TTC549 (cell line): ENCODE data around the gene LRRN3.
"Not testable (repeated sequence)": the region's sequence is repeated elsewhere in the genome, so short reads cannot be mapped to it uniquely, and the experiment has no call there.

Experiments used
- FAIRE-seq: peaks from 2 replicates; lab custom pipeline; 2012; peaks lifted over from hg19 to GRCh38; lab: Jason Lieb, UNC

Gene LRRN3

GRCh38 chr7:111090846-111091245 is at the start of gene LRRN3:
LRRN3 (plus strand) TSS chr7:111091127; CDS start chr7:111122773, 31,646 bp downstream.
- no peak for FAIRE-seq

GRCh38 chr7:111041577-111041976 is 49.4 kb upstream of the LRRN3 start:
- no peak for FAIRE-seq

GRCh38 chr7:111042842-111043241 is 48.1 kb upstream of the LRRN3 start:
- FAIRE-seq = no peak

- no peak for FAIRE-seq
These were observed 47.4 kb upstream of the LRRN3 start for GRCh38 chr7:111043561-111043960.

- no peak for FAIRE-seq
These were observed 45.5 kb upstream of the LRRN3 start for GRCh38 chr7:111045449-111045848.

- no peak for FAIRE-seq
These were observed 43.3 kb upstream of the LRRN3 start for GRCh38 chr7:111047595-111047994.

- FAIRE-seq = no peak
These were observed 40.8 kb upstream of the LRRN3 start for GRCh38 chr7:111049971-111050680.

GRCh38 chr7:111050875-111051416 is 40.0 kb upstream of the LRRN3 start:
- no peak for FAIRE-seq

- no peak for FAIRE-seq
These were observed 39.1 kb upstream of the LRRN3 start for GRCh38 chr7:111051832-111052231.

GRCh38 chr7:111053035-111053434 is 37.9 kb upstream of the LRRN3 start:
- no peak for FAIRE-seq

GRCh38 chr7:111056371-111056770 is 34.6 kb upstream of the LRRN3 start:
- no peak for FAIRE-seq

GRCh38 chr7:111057066-111057465 is 33.9 kb upstream of the LRRN3 start:
- FAIRE-seq = no peak

GRCh38 chr7:111059833-111060232 is 31.1 kb upstream of the LRRN3 start:
- FAIRE-seq = no peak

GRCh38 chr7:111063166-111063565 is 27.8 kb upstream of the LRRN3 start:
- FAIRE-seq = no peak

- no peak for FAIRE-seq
These were observed 23.7 kb upstream of the LRRN3 start for GRCh38 chr7:111067251-111067650.

- FAIRE-seq = no peak
These were observed 23.2 kb upstream of the LRRN3 start for GRCh38 chr7:111067682-111068081.

GRCh38 chr7:111068618-111069017 is 22.3 kb upstream of the LRRN3 start:
- no peak for FAIRE-seq

- no peak for FAIRE-seq
These were observed 19.4 kb upstream of the LRRN3 start for GRCh38 chr7:111071556-111071955.

GRCh38 chr7:111072658-111073057 is 18.3 kb upstream of the LRRN3 start:
- FAIRE-seq = not testable (repeated sequence)

GRCh38 chr7:111074071-111074747 is 16.7 kb upstream of the LRRN3 start:
- FAIRE-seq = no peak

- FAIRE-seq = no peak
These were observed 16.2 kb upstream of the LRRN3 start for GRCh38 chr7:111074748-111075146.

GRCh38 chr7:111075498-111075897 is 15.4 kb upstream of the LRRN3 start:
- FAIRE-seq = no peak

- no peak for FAIRE-seq
These were observed 14.7 kb upstream of the LRRN3 start for GRCh38 chr7:111076205-111076604.

GRCh38 chr7:111077001-111077400 is 13.9 kb upstream of the LRRN3 start:
- FAIRE-seq = no peak
